Stimulated activated CD4-positive, alpha-beta T cell treated with anti-CD3 and anti-CD28 coated beads, Interleukin-1b, Interleukin-23, amount 100 ng/mL, for 4 hours (primary cell): ENCODE measurements around the gene IL21R.
"Not testable (repeated sequence)": the region's sequence is repeated elsewhere in the genome, so short reads cannot be mapped to it uniquely, and the experiment has no call there.

ENCODE experiments used
- DNase-seq, 2 donors: peaks; one replicate each; pipeline ENCODE4 v3.0.0-alpha.2; 2020; ENCODE audit warnings: low read depth in 2 of 2

IL21R gene

DNA sequence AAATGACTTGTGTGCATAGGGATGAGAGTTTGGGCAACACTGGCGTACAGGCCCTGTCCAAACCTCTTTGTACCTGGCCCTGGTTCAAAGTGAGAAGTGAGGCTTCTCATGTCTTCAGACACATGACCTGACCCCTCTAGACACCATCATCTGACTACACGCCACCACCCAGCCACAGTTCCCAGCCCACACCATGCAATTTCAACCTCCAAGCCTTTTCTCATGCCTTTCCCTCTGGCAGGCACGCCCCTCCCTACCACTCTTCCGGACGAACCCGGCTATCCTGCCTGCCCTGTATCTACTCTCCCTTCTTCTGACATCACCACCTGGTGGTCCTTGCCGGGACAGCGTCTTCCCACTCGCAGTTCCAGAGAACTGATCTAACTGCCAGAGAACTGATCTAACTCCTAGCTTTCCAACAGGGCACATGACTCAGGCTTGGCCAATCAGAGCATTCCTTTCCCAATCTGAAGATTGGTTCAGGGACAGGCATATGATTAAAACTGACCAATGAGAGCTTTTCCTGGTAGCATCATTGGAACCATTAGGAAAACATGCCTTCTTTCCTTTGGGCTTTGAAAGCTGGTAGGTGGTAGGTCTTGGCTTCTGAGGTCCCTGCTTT, 27.1 kb upstream of the IL21R start:
- DNase-seq, result peak in 1 of 2 donors; percentile 38

DNA sequence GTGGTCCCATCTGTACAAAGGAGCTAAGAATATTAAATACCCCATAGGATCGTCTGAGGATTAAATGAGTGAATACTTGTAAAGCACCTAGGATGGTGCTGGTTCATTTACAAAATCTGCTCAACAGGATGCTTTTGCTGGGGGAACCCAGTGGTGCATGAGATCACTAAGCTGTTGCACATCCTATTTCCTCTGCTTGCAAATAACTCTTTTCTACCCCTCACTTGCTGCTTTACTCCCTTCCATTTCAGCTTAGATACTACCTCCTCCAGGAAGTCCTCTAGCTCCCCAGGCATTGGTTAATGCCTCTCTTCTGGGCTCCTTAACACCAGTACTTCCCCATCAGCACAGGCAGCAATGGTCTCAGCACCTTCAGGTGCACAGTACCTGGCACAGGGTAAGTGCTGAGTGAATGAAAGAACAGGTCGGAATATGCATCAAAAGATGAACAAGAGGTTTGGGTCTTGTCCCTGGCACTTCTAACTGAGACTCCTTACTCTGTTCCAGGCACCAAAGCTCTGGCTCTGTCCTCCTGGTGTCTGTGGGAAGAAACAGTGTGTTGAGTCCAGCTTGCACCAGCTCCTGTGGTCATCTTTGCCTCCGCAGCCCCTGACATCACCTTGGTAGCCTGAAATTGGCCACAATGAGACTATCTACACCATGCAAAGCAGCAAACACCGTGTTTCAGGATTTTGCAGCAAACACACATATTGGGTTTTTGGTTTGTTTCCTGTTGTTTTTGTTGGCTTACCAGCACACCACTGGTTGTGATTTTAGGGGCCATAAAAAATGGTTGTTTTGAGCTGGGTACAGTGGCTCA, 24.1 kb upstream of the IL21R start:
- DNase-seq, result no peak

DNA sequence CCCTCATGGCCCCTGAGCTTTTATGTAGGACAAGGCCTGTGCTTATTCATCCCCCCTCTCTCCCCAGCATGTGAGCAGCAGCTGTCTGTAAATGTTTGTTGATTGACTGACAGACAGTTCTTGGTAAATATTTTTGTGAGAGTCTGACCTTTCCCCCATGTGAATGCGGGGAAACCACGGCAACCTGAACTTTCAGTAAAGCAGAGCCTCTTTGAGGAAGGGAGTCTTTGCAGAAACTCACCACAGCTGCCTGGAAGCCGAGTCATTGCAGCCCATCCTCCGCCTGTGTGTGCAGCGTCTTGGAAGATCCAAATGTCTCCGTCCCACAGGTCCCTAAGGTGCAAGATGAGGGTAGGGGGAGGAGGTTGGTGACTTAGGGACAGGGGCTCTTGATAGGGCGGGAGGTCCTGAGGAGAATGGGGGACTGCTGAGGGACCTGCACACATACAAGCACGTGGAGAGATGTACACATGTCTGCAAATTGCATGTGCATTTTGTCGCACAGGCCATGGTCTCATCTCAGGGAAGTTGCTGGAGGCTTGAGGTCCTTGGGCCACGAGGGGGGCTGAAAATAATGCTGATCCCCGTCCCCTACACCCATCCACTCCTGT, 23.0 kb upstream of the IL21R start:
- DNase-seq, result no peak

DNA sequence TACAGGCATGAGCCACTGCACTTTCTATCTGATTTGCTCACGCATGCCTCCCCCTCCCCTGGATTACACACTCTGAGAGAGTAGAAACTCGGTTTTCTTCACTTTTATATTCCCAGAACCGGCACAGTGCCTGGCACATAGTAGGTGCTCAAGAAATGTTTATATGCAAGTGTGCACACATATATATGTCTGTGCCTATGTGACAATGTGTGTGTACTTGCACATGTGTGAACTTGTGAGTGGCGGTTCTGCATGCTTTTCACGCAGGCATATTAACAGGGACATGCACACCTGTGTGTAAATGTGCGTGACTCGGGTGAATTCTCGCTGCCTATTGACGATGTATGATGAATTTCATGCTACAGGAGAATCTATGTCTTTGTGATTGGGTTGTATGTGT, 22.1 kb upstream of the IL21R start:
- no peak for DNase-seq

GRCh38 chr16:27381236-27381635, 20.7 kb upstream of the IL21R start:
- DNase-seq, result no peak

DNA sequence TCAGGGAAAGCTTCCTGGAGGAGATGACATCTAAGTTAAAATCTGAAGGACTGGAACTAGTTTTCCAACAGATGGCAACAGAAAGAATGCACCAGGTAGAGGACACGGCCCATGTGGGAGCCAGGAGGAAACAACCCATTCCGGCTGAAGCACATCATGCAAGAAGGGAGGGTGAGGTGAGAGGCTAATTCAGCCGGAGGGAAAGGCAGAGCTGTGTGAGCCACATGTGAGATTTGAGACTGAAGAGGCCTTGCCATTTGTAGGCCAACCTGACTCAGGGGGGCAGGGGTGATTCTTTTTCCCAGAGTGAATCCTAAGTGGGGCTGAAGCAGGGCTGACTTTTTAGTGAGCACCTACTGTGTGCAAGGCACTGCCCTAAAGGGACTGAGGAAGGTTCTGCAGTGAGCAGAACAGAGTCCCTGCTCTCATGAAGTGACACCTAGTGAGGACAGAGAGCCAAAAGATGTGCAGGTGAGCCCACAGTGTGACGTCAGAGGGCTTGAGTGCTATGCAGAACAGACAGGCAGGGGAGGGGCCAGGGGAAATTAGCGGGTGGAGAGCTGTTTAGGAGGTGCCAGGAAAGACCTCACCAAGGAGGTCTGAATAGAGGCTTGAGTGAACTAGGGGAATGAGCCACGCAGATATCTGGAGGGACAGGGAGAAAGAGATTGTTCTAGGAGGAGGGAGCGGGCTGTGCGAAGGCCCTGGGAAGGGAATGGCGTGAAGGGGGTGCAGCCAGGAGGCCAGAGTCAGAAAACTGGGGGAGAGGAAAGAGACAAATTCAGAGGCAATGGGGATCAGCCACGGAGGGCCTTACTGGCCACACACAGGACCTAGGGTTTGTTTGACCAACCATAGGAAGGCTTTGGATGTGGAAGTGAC, 19.8 kb upstream of the IL21R start:
- DNase-seq, result no peak

- DNase-seq, result no peak
Observed at GRCh38 chr16:27383556-27384243, 18.3 kb upstream of the IL21R start.

DNA sequence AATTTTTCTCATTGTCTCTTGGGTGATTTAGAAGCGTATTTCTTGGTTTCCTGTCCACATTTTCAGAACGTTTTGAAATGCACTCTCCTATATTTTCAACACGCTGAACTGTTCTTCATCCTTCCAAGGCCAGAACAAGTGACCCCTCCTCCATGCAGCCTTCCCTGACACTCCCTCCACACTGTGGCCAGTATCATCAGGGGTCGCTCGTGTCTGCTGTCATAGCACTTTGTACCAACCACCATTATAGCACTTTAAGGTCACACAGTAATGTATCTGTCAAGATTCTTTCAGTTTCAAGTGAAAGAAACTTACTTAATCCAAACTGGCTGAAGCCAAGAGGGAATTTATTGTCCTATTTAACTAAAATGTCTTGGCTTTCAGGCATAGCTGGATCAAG, 17.5 kb upstream of the IL21R start:
- DNase-seq, result no peak

- DNase-seq, result no peak
Observed at GRCh38 chr16:27385398-27385797, 16.6 kb upstream of the IL21R start.

- no peak for DNase-seq
Observed at GRCh38 chr16:27386674-27387073, 15.3 kb upstream of the IL21R start.

DNA sequence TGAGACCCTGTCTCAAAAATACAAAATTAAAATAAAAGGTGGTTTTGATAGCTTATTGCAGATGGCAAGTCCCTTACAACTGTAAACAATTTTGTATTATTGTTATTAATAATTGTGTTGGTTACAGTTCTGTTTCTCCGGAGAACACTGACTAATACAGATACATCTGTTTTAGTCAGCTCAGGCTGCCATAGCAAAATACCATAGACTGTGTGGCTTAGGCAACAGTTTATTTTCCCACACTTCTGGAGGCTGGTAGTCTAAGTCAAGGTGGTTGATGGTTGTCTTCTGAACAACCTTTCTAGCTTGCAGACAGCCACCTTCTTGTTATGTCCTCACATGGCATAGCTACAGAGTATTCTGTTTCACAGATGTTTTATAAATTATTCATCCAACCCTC, 14.2 kb upstream of the IL21R start:
- no peak for DNase-seq

DNA sequence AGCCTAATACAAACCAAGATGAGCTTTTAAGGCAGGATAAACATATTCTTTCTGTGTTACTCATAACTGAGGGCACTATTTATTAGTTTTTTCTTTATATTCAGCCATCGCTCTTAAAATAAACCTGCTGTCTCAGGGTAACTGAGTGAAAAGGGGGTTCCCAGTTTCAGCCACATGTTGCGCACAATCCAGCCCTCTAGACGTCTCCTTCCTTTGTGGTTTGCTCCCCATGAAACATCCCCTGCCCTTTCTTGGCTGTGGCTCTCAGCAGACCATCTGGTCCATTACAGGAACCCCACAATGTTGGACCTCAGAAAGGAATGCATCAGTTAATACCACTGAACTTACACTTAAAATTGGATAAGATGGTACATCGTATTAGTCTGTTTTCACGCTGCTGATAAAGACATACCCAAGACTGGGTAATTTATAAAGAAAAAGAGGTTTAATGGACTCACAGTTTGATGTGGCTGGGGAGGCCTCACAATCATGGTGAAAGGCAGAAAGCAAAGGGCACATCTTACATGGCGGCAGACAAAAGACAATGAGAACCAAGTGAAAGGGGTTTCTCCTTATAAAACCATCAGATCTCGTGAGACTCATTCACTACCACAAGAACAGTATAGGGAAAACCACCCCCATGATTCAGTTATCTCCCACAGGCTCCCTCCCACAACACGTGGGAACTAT, 12.6 kb upstream of the IL21R start:
- no peak for DNase-seq

GRCh38 chr16:27390151-27390550, 11.8 kb upstream of the IL21R start:
- DNase-seq, result no peak

DNA sequence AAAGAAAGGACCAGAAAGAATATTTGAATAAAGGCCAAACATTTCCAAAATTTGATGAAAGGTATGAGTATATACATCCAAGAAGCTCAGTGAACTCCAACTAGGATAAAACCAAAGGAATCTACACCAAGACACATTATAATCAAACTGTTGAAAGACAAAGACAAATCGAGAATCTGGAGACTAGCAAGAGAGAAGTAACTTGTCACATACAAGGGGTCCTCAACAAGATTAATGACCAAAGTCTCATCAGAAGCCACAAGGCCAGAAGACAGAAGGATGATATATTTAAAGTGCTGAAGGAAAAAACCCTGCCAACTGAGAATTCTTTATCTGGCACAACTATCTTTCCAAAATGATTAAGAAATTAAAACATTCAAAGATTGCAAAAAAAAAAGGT, 9.3 kb upstream of the IL21R start:
- DNase-seq, result no peak

DNA sequence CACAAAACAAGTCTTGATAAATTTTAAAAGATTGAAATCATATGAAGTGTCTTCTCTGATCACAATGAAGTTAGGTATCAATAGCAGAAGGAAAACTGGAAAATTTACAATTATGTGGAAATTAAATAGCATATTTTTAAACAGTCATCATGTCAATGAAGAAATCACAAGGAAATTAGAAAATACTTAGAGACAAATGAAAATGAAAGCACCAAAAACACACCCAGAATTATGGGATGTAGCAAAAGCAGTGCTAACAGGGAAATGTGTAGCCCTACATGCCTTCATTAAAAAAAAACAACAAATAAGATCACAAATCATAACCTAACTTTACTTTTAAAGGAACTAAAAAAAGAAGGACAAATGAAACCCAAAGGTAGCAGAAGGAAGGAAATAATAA, 7.5 kb upstream of the IL21R start:
- no peak for DNase-seq

DNA sequence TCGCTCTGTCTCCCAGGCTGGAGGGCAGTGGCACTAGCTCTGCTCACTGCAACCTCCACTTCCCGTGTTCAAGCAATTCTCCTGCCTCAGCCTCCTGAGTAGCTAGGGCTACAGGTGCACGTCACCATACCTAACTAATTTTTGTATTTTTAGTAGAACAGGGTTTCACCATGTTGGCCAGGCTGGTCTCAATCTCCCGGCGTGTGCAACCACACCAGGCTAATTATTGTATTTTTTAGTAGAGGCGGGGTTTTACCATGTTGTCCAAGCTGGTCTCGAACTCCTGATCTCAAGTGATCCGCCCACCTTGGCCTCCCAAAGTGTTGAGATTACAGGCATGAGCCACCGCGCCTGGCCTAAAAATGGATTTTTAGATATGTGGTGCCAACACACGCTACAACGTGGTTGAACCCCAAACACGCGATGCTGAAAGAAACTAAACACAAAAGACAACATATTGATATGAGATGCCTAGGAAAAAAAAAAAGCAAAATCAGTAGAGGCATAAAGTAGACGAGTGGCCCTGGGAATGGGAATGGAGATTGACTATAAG, 3.6 kb upstream of the IL21R start:
- DNase-seq, result not testable (repeated sequence)

- no peak for DNase-seq
Observed at GRCh38 chr16:27398894-27399853, 2.8 kb upstream of the IL21R start.

GRCh38 chr16:27399969-27400368, 2.0 kb upstream of the IL21R start:
- DNase-seq, result no peak
